NCI-H1436 (cell line): Measurements from ENCODE around the gene SETBP1.

Experiments used
- DNase-seq: peaks from one replicate; lab custom pipeline; 2025; lab: John Stamatoyannopoulos, UW

The SETBP1 gene

DNA sequence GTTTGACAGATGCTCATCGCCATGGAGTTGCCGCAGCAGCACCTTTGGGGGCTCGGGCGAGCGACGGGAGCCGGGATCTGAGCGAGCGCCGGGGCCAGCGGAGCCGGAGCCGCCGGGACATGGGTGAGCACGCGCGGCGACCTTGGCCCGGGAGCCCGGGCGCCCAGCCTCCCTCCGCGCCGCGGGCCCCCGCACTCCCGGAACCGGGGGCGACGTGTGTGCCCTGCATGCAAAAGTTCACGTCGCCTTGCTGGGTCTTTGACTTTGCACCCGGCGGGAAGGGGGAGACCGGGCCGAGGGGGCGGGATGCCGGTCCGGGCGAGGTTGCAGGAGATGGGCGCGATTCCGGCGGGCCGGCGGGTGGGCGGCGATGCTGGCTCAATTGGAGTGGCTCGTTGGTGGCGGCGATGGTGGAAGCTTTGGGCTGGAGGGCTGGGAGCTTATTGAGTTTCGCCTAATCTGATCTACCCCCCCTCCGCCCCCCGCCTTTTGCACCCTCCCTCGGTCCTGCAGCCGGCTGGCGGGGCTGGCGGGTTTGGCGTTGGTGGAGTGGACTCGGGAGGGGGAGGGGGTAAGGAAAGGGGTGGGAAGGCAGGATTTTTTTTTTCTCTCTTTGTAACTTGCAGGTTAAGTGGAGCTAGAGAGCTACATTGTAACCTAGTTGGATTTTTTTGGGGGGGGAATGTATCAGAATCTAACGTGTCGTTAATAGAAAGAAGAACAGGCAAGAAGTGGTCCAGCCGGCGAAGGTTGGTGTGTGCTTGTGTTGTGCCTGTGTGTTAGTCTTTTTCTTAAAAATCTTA is at the start of gene SETBP1:
Gene SETBP1, plus strand, starts transcription at position 616 of the 803 bp plus-strand sequence. CDS start 20,459 bp downstream, outside the sequence.
- peak; percentile 38 for DNase-seq

DNA sequence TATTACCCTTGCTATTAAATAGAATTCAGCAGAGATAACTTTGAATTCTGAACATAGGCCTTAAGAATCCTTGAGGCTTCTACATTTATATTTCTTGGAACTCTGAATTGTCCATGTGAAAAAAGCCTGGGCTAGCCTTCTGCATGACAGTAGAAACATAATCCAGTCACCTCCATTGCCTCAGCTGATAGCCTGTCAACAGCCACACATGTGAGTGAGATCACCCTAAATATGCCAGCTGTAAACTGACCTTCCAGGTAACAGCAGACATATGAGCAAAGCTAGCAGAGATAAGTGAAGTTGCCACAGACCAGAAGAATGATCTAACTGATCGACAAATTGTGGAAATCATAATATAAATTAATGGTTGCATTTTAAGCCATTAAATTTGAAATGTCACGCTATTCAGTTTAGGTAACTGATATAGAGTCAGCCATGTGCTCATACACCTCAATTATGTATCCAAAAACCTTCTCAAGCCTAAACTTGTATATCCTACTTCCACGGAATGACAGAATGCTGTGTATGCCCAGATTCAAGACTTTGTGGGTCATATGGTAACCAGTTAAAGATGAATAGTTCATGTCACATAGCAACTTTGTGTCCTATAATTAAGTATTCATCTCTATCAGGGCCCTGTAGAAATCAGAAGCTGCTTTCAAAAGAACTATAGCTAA is 48.1 kb upstream of the SETBP1 start:
- no peak for DNase-seq

DNA sequence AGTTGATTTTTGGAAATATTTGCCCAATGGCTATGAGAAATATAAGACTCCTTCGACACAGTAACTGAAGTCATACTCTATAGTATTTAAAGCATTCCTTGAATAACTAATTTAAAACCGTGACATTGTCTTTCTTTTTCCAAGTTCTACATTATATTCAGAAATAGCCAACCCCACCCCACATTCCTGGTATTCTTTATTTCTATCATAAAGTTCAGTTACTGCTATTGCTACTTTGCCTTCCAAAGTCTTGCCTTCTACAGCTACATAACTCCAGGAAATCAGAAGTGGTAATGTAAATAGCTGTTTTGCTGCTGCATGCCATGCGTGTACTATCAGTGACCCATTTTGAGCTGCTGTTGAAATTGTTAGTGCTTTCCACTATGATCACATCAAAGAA is 45.1 kb upstream of the SETBP1 start:
- no peak for DNase-seq

DNA sequence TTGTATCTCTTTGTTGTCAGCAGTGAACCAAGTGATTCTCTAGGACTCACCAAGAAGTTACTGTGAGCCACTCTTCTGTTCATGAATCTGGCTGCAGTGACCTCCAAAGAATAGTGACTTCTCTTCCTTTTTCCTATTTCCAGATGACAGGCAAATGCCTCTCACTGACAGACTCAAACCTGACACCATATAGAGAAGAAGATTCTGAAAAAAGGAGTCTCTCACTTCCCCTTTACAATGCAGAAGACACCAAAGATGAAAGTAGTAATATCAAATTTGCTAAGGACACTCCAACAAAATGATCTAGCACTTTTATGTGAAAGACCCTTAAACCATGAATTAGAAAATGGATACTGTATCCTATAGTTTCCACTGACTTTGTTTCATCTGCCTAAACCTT is 44.4 kb upstream of the SETBP1 start:
- no peak for DNase-seq

DNA sequence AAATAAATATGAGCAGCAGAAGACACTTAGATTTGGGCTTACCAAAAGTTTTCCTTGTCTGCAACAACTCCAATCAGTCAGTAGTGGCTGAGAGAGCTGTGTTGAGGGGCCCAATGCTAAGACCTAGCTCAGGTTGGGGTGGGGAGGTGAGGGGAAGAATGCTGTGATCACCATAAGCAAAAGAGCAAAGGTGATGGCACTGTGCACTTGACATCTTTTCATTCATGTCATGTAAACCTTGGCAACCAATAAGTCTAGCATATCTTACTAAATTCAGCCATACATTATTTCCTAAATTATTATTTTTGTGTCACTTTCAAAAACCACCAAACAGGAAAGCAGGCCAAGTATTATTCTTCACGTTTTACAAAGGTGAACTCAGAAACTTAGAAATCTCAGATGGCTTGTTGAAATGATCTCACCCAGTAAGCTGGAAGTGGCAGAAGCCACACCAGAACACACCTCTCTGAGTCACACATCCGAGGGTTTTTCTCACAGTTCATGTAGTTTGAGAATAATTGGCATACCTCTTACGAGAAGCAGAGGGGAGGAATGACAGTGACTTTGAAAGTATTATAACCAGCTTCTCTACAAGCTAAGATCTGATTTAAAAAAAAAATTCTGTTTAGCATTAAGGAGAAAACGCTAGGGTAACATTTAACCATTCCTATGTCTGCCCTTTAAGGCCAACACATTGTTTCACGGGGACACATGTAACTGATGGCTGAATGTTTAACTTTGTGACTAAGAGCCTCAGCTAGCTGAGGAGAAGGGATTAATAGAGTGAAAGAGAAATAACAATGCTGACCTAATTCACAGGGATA is 43.3 kb upstream of the SETBP1 start:
- no peak for DNase-seq

DNA sequence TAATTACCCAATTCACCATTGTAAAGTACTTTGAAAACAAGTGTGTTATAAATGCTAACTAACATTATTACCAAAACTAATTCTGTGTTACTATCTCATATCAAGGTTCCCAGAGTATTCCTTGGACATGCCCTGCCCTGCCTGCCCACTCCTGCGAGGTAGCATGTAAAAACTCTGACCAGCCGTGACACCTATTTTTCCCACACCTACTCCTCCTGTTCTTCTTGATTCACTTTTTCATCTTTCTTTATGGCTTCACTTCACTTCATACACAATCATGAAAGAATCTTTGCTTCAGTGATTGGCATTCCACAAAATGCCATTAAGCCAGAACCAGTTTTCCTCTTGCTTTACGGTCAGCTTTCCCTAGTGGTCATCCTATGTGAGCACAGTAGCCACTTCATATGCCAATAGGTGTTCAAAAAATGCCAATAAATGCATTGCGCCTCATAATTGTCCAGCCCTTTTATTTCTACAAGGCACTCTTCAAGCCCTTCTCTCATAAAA is 42.6 kb upstream of the SETBP1 start:
- no peak for DNase-seq

DNA sequence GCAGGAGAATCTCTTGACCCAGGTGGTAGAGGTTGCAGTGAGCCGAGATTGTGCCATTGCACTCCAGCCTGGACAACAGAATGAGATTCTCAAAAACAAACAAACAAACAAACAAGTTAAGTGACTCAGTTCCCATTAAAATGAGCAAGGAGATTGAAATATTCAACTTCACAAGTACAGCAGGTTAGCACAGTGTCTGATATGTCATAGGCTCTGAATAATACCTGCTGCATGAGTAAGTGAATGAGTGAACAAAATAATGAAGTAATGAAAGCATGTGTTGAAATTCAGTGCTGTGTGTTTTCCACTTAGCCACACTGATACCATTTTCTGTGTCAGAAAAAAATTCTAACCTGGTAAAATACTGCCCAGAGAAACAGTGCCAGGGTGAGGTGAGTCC is 41.9 kb upstream of the SETBP1 start:
- no peak for DNase-seq

DNA sequence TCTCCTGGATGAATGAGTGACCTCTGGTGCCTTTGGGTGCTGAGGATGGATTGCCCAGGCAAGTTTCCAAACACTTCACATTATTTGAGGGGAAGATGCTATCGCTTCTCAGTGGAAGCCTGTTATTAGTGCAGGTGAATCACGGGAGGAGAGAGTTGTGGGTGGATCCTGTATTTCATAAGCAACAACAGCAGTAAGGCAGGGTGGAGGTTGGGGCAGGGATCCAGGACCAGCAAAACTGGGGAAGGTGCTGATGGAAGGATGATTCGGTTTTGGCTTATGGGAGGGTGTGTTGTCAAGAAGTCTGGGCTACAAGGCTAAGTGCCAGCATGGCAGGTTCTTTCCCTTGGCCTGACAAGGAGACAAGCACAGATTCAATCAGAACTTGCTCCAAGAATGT is 37.7 kb upstream of the SETBP1 start:
- no peak for DNase-seq

DNA sequence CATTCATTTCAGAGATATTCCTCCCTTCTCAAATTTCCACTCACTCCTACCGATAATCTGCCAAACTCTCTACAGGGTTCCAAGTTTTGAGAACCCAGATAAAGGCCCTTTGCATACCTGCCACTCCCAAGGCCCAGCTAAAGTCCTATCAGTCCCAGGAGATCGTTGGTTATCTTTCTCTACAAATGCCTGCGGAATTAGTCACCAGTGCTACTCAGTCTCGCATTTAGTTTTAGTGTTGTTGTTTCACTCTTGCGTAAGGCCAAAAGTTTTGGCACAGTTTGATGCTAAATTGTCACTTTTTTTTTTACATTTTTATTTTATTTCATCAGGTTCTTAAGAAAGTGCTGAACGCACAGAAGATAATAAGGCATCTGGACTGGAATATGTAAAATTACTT is 29.2 kb upstream of the SETBP1 start:
- DNase-seq = no peak

DNA sequence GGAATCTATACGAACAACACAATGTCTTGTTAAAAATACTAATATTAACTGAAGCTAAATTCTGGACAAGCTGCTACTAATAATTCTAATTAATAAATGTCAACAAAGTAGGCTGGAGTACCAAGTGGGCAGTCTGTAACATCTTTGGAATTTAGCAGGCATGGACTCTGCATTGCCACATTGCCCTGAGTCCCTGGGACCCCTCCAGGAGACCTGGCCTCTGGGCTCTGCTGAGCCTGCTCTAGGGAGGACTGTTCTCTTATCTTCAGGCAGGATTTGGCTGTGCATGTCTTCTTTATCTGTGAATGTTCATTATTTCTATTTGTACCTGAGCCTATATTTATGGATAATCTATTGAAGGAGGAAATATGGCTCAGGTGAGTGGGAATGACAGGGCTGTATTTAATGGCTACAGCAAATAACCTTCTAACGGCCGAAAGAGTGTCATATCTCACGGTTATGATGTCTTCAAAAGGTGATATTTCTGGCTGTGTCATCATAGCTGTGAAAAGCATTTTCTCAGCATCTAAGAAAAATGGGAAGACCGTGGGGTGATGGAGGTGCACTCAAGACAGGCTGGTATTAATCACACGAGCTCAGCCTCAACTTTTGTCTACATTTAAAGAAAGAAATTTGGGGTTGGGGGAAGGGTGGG is 28.6 kb upstream of the SETBP1 start:
- no peak for DNase-seq

DNA sequence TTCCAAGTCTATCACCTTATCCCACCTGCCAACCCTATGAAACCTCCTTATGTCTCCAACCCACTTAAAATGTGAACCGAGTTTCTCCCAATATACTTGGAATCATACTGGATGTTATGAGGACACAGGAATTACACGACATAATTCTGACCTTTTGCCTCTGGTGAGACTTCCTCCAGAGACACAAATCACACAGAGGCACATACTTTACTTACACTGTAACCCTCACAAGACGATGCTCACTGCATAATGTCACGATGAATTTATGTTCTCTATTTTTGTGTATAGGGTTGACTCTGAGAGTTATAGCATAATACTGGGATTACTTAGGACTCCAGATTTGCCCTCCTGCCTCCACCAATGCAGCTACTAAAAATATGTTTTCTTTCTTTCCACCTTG is 28.0 kb upstream of the SETBP1 start:
- no peak for DNase-seq

DNA sequence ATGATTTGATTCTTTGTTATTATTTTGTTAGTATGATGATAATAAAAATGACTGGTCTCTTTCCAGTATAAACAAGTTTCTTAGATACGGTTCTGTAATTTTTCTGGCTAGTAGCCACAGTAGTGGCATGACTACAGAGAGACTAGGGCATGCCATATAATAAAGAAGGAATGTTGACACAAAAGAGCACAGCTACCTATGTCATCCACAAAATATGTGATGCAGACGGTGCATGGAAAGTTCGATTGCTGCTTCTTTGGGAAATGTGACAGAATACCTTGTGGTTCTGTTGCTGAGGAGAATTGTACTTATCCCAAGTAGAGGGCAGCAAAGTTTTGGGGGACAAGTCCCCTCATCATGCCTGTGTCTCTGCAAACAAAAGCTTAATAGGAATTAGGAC is 26.1 kb upstream of the SETBP1 start:
- no peak for DNase-seq

DNA sequence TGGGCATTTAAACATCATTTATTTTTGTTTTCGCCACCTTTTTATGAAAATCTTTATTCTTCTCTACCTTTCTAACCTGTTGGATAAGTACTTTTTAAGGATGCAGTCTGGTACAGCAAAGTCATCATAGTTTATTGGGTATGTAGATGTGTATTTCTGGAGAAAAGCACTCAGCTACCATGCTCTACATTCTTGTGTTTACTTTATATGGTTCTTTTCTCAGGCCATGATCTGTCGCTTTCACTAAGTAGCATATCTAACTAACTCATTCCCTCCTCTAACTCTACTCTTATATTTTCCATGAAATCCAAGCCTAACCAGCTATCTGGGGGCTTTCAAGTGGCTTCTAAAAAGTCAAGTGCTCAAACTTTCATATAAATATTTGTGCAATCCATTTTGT is 25.3 kb upstream of the SETBP1 start:
- no peak for DNase-seq

DNA sequence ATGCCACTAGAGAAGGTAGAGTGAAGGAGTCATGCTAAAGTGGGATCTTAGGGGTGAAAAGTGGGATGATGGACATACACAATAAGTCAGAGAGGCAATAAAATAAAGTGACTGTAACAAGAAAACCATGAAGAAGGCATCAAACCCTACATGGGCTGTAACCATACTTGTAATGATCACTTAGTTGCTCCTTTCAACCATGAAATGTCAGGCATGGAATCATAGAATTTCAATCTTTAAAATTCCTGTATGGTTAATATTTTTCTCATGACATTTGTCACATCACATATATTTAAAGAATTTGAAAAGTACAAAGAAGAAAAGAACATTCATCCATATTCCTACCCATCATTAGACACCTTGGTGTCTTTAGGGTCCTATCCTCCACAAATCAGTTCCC is 20.9 kb upstream of the SETBP1 start:
- no peak for DNase-seq

DNA sequence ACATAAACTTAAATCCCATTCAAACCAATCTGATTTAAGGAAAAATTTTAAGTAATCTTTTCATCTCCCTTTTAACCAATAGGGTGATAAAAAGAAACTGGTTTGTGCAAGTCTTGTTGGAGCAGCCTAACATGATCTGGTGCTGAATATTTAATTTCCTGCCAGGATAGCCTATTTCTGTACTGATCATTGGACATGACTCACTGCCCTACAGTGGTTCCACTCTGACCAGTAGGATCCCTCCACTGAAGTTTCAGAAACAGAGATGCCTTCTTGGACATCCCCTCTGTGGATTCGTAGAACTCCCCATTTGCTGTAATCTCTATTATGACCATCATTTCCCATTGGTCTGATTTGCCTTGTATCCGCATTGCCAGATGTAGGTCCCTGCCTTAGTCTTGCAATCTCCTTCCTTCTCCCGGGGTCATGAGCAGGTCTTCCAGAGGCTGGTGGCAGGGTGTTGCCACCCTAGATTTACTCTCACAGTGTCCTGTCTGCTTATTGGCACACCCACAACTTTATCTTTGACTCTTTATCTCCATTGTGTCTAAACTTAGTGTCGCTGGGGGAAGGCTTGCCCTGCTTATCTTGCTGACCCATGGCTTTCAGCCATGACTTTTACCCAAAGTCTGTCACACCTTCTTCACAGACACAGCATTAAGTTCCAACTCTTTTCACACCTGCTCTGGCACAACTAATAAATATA is 12.3 kb upstream of the SETBP1 start:
- no peak for DNase-seq

DNA sequence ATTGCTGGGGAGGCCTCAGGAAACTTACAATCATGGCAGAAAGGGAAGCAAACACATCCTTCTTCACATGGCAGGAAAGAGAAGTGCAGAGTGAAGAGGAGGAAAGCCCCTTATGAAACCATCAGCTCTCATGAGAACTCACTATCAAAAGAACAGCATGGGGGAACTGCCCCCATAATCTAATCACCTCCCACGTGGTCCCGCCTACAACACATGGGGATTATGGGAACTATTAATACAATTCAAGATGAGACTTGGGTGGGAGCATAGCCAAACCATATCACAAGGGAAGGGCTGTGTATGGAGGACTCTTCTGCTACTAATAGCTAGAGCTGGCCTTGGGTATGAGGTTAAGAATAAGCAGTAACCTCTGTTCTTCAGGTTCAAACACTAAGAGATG is 8.8 kb upstream of the SETBP1 start:
- no peak for DNase-seq

DNA sequence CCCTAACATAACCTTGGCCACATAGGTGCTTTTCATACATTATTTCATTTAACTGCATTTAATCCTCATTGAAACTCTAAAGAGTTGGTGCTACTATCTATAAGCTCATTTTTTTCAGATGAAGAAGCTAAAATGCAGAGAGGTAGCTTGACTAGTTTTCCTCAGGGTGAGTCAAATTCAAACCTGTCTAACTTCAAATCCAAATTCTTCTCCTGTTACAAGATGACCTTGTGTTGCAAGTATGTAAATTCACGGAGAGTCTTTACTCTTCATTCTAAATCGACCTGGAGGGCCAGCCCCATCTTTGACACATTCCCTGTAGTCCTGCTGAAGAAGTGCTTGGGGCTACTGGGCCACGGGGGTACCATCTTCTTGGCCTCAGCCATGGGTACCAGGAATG is 8.2 kb upstream of the SETBP1 start:
- DNase-seq = no peak

DNA sequence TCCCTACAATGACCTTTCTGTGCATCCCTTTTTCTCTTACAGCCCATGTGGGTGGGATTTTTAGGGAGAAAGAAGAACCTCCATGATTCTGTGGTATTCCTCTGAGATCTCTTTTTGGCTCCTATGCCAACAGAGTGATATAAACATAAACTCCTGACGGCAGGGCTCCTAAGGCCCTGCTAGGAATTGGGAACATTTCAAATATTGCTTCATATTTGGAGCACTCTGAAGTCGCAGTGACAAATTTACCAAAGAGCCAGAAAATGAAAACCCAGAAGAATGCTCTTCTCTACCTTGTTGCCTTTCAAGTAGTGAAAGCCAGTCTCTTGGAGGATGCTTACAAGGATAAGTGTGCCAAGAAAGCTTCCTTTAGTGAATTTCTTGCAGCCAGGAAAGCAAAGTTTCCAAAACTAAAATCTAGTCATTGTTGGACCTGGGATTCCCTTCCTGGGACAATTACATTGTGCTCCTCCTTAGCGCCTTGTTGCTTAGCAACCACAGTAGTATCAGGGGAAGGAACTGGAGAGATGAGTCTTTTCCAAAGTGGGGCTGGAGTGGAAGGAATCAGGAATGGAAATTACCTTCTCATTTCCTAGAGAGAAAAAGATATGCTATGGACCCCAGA is 7.3 kb upstream of the SETBP1 start:
- DNase-seq = no peak

DNA sequence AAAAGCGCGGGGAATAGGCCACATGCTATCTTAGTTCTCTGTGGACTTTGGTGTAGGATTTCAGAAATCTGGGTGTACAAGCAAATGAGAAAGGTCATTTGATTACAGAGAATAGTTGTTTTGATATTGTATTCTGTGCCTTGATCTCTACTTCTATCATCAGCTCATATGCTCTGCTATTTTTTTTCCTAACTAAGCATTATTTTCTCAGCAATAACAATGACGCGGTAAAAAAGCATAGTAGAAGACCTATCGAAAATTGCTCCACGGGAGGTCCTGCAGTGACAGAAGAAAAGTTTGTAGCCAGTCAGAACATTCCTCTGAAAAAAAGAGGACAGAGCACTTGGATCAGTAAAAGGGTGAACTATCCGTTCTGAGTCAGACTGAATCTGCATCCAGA is 2.8 kb upstream of the SETBP1 start:
- DNase-seq = no peak

DNA sequence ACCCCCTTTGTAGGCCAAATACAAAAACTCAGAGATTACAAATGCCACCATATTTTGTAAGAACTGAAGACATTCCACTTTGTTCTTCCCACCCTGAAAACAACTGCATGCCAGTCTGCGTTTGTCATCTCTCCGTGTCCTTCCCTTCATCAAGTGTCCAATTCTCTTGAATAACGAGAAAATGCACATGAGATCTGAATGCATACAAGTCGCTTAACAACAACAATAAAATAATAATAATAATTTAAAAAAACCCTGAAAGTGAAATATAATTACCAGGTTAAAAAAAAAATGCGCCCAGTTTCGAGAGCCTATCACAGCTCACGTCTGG is 2.0 kb upstream of the SETBP1 start:
- no peak for DNase-seq
